Right lobe of liver (tissue), 4 donors: ENCODE data around the gene CFAP46.
"Not testable (repeated sequence)": the region's sequence is repeated elsewhere in the genome, so short reads cannot be mapped to it uniquely, and the experiment has no call there.

Source experiments
- POLR2A ChIP-seq: fragments of 450-650 bp; IDR thresholded peaks from one replicate; pipeline ENCODE4 v1.6.1; 2017; ENCODE audit warnings: antibody characterized with exemption, mild to moderate bottlenecking
- TF ChIP-seq, protein P1 (sequence below), 4 donors: fragments of 200-600 bp in 3 of 4; fragments of 450-650 bp in 1 of 4; IDR thresholded peaks; one replicate each; pipeline versions ENCODE4 v1.5.1 to v1.8.0; 2016 to 2022; ENCODE audit warnings: antibody characterized with exemption in 4 of 4, mild to moderate bottlenecking in 2 of 4
- donor health status: DM: no; HTN: no; CAD: no.
- donor health status: DM: no; HTN: no; CAD: no.
- donor health status: DM: no; HTN: yes; CAD: no.

DNA sequence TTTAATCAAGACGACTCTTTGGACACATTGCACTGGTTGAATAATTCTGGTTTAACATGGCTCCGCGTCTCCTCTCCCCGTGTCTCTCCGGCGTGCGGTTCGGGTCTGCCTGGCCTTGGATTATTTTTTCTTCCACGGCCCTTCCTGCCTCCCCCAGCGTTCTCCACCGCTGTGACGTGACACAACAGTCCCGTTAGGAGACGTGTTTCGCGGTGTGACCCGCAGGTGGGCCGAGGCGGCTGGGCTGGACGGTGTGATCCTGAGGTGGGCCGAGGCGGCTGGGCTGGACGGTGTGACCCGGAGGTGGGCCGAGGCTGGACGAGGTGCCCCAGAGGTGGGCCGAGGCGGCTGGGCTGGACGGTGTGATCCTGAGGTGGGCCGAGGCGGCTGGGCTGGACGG, 144.4 kb downstream of the CFAP46 start:
- not testable (repeated sequence) for TF ChIP-seq POLR2A
- TF ChIP-seq, protein P1, sequence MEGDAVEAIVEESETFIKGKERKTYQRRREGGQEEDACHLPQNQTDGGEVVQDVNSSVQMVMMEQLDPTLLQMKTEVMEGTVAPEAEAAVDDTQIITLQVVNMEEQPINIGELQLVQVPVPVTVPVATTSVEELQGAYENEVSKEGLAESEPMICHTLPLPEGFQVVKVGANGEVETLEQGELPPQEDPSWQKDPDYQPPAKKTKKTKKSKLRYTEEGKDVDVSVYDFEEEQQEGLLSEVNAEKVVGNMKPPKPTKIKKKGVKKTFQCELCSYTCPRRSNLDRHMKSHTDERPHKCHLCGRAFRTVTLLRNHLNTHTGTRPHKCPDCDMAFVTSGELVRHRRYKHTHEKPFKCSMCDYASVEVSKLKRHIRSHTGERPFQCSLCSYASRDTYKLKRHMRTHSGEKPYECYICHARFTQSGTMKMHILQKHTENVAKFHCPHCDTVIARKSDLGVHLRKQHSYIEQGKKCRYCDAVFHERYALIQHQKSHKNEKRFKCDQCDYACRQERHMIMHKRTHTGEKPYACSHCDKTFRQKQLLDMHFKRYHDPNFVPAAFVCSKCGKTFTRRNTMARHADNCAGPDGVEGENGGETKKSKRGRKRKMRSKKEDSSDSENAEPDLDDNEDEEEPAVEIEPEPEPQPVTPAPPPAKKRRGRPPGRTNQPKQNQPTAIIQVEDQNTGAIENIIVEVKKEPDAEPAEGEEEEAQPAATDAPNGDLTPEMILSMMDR (IDR thresholded peaks at IDR 0.05), result not testable (repeated sequence)
